IMR-90 (cell line): ENCODE measurements around the gene HIRA. TPM values are rescaled to one million over a fixed set of nuclear protein-coding genes. Genes with fewer than 3 reads are reported as not detected.
"Not testable (repeated sequence)": the region's sequence is repeated elsewhere in the genome, so short reads cannot be mapped to it uniquely, and the experiment has no call there.

Experiments
- ATAC-seq: fragments of 200-7000 bp; cut with Tn5 transposase; 2 replicates; pipeline ENCODE4 v1.9.1; 2020; ENCODE audit warnings: low read depth, mild to moderate bottlenecking, moderate library complexity
- BruUV-seq: library from RNA; stranded (reverse); fragments of 400-500 nt; replicated peaks from 2 replicates; lab custom pipeline; 2021; lab: Mats Ljungman, UMichigan
- CTCF ChIA-PET: fragments of 300-600 bp; formaldehyde crosslinking; extraction: SDS; loops from one replicate; lab custom pipeline; 2021; ENCODE audit warnings: antibody characterized with exemption; lab: Yijun Ruan, JAX
- POLR2A ChIA-PET: fragments of 300-600 bp; sonication (Branson Sonifier 250); formaldehyde crosslinking; loops from one replicate; lab custom pipeline; 2022; ENCODE audit warnings: antibody characterized with exemption; ENCODE audit not compliant: unreplicated experiment; lab: Charles Lee
- DNase-seq: peaks from one replicate; pipeline ENCODE4 v3.0.0; 2013
- H2AFZ ChIP-seq: replicated peaks from 2 replicates; pipeline ENCODE3; 2013; ENCODE audit warnings: low read length, mild to moderate bottlenecking; ENCODE audit not compliant: poor library complexity
- H2AK5ac ChIP-seq: 2 replicates; pipeline ENCODE4 v1.6.1; 2013; ENCODE audit warnings: low read depth, low read length, inconsistent platforms
- H2AK9ac ChIP-seq: replicated peaks from 2 replicates; pipeline ENCODE3; 2013; ENCODE audit warnings: mild to moderate bottlenecking, low read depth, low read length, moderate library complexity; ENCODE audit not compliant: poor library complexity
- H2BK120ac ChIP-seq: 2 replicates; pipeline ENCODE4 v1.6.1; 2013; ENCODE audit warnings: low read depth, low read length, inconsistent platforms
- H2BK15ac ChIP-seq: 3 replicates; pipeline ENCODE4 v1.6.1; 2013; ENCODE audit warnings: low read depth, low read length, inconsistent platforms
- H2BK20ac ChIP-seq: 2 replicates; pipeline ENCODE4 v1.6.1; 2013; ENCODE audit warnings: low read depth, mild to moderate bottlenecking, inconsistent platforms, low read length, moderate library complexity
- H2BK5ac ChIP-seq: 2 replicates; pipeline ENCODE4 v1.6.1; 2013; ENCODE audit warnings: mild to moderate bottlenecking, low read depth, low read length, inconsistent platforms; ENCODE audit not compliant: poor library complexity, severe bottlenecking
- H3K14ac ChIP-seq: replicated peaks from 2 replicates; pipeline ENCODE4 v1.6.1; 2013; ENCODE audit warnings: low read depth, low read length, inconsistent platforms
- H3K18ac ChIP-seq: 2 replicates; pipeline ENCODE4 v1.6.1; 2013; ENCODE audit warnings: low read depth, low read length, control low read depth
- H3K23ac ChIP-seq: 2 replicates; pipeline ENCODE4 v1.6.1; 2013; ENCODE audit warnings: low read depth, low read length, inconsistent platforms
- H3K27ac ChIP-seq: 2 replicates; pipeline ENCODE4 v1.5.1; 2013; ENCODE audit warnings: mild to moderate bottlenecking, control low read depth, low read length; ENCODE audit not compliant: insufficient read depth
- H3K27me3 ChIP-seq: 2 replicates; pipeline ENCODE4 v1.6.1; 2013; ENCODE audit warnings: low read length; ENCODE audit not compliant: control insufficient read depth, insufficient read depth
- H3K36me3 ChIP-seq: 2 replicates; pipeline ENCODE4 v1.6.1; 2013; ENCODE audit warnings: low read length, mixed read lengths; ENCODE audit not compliant: control insufficient read depth, insufficient read depth
- H3K4ac ChIP-seq: 2 replicates; pipeline ENCODE4 v1.6.1; 2013; ENCODE audit warnings: low read depth, low read length, inconsistent platforms
- H3K4me1 ChIP-seq: 2 replicates; pipeline ENCODE4 v1.6.1; 2013; ENCODE audit warnings: low read length, mixed read lengths; ENCODE audit not compliant: control insufficient read depth, insufficient read depth
- H3K4me2 ChIP-seq: 2 replicates; pipeline ENCODE4 v1.6.1; 2013; ENCODE audit warnings: low read depth, mild to moderate bottlenecking, control low read depth, low read length, moderate library complexity
- H3K4me3 ChIP-seq: 2 replicates; pipeline ENCODE4 v1.5.1; 2013; ENCODE audit warnings: low read depth, mild to moderate bottlenecking, control low read depth, low read length, moderate library complexity; ENCODE audit not compliant: insufficient read depth
- H3K56ac ChIP-seq: 2 replicates; pipeline ENCODE4 v1.6.1; 2013; ENCODE audit warnings: low read length, inconsistent platforms; ENCODE audit not compliant: insufficient read depth; ENCODE audit errors: extremely low read depth
- H3K79me1 ChIP-seq, 2 experiments: 2 replicates each; pipeline ENCODE4 v1.6.1; 2013; ENCODE audit warnings: low read length in 2 of 2, inconsistent platforms in 1 of 2, low read depth in 1 of 2
- H3K9ac ChIP-seq: 2 replicates; pipeline ENCODE4 v1.6.1; 2013; ENCODE audit warnings: low read depth, low read length, control low read depth
- H3K9me1 ChIP-seq: 2 replicates; pipeline ENCODE4 v1.6.1; 2013; ENCODE audit warnings: low read length, inconsistent platforms; ENCODE audit not compliant: insufficient read depth
- H3K9me3 ChIP-seq: 2 replicates; pipeline ENCODE4 v1.6.1; 2013; ENCODE audit warnings: low read length; ENCODE audit not compliant: control insufficient read depth, insufficient read depth
- H4K20me1 ChIP-seq: 2 replicates; pipeline ENCODE4 v1.6.1; 2013; ENCODE audit warnings: low read length, inconsistent platforms; ENCODE audit not compliant: insufficient read depth
- H4K5ac ChIP-seq: 2 replicates; pipeline ENCODE4 v1.6.1; 2013; ENCODE audit warnings: mild to moderate bottlenecking, low read depth, low read length, control low read depth
- H4K8ac ChIP-seq, 2 experiments: 2 replicates each; pipeline ENCODE4 v1.6.1; 2013; ENCODE audit warnings: low read depth in 2 of 2, low read length in 2 of 2, control low read depth in 1 of 2, inconsistent platforms in 1 of 2
- H4K91ac ChIP-seq: 2 replicates; pipeline ENCODE4 v1.6.1; 2013; ENCODE audit warnings: low read depth, low read length, inconsistent platforms; ENCODE audit not compliant: insufficient read depth
- BHLHE40 ChIP-seq: fragments of 150-350 bp; IDR thresholded peaks from 2 replicates; pipeline ENCODE4 v1.6.1; 2016; ENCODE audit warnings: mild to moderate bottlenecking, low read depth, low read length
- CHD1 ChIP-seq: IDR thresholded peaks from 2 replicates; pipeline ENCODE4 v1.6.1; 2012; ENCODE audit warnings: low read depth, low read length, improper control_type of control experiment
- MAZ ChIP-seq: IDR thresholded peaks from 2 replicates; pipeline ENCODE4 v1.6.1; 2012; ENCODE audit warnings: low read depth, mild to moderate bottlenecking, low read length, improper control_type of control experiment, moderate library complexity, borderline replicate concordance
- POLR2A ChIP-seq: IDR thresholded peaks from 2 replicates; pipeline ENCODE4 v1.6.1; 2012; ENCODE audit warnings: mild to moderate bottlenecking, low read depth, low read length
- RAD21 ChIP-seq: IDR thresholded peaks from 2 replicates; pipeline ENCODE4 v1.6.1; 2012; ENCODE audit warnings: low read length, improper control_type of control experiment
- SMC3 ChIP-seq: fragments of 150-350 bp; IDR thresholded peaks from 2 replicates; pipeline ENCODE4 v1.6.1; 2016; ENCODE audit warnings: low read depth, mild to moderate bottlenecking, antibody characterized with exemption, low read length, moderate library complexity
- WGBS, 2 experiments: methylation state at CpG; one replicate each; pipeline versions ENCODE4 v1.1.5 to v1.1.7; 2013; ENCODE audit warnings: missing lambda C conversion rate in 2 of 2; ENCODE audit not compliant: insufficient read length in 1 of 2; ENCODE audit errors: extremely low coverage in 2 of 2; 5-methylcytosine and 5-hydroxymethylcytosine counted together
- dilution Hi-C: fragments of 300-500 bp; cut with HindIII; formaldehyde crosslinking; loops from one replicate; pipeline ENCODE4 v1.14.3; 2018; ENCODE audit warnings: low sequenced_read_pairs; ENCODE audit not compliant: unreplicated experiment
- in situ Hi-C: fragments of 300-500 bp; cut with MboI; formaldehyde crosslinking; loops from 3 replicates; pipeline ENCODE4 v1.14.3; 2019; ENCODE audit warnings: low sequenced_read_pairs, inconsistent platforms, mixed read lengths
- intact Hi-C: fragments of 100-400 bp; cut with micrococcal nuclease; formaldehyde crosslinking; loops from 2 replicates; pipeline ENCODE4 v1.10.0; 2022
- polyA plus RNA-seq, 3 experiments: library from polyadenylated mRNA; depleted of rRNA; stranded (reverse); fragments of >200 nt; gene quantifications; 2 replicates each; pipeline ENCODE4 v1.2.3, GENCODE V29; 2012; ENCODE audit warnings: low replicate concordance in 1 of 3
- total RNA-seq: library from RNA; depleted of rRNA; stranded (reverse); fragments of >200 nt; gene quantifications from 2 replicates; pipeline ENCODE4 v1.2.3, GENCODE V29; 2012
- TF ChIP-seq, protein P1 (sequence below): fragments of 150-350 bp; IDR thresholded peaks from 2 replicates; pipeline ENCODE4 v1.6.1; 2017; ENCODE audit warnings: mild to moderate bottlenecking, antibody characterized with exemption, low read length, low read depth

The HIRA gene
- total and polyA plus RNA-seq, 2 of the 4 experiments (the other 2 are of a cell fraction), result 14.5 to 24.2 TPM

DNA sequence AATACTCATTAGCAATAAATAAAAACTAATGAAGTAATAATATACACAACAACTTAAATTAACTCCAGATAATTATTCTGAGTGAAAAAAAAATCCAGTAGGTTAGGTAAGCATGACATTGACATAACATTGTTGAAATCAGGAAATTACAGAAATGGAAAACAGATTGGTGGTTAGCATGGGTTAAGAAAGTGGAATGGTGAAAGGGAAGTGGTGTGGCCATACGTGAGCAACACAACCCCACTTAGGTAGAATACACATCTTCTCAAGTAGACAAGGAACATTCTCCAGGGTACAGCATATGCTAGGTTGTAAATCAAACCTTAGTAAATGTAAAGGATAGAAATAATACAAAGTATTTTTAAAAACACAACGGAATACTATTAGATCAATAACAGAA is 109.8 kb downstream of the HIRA start:
- in situ Hi-C loops, result no loop called here

DNA sequence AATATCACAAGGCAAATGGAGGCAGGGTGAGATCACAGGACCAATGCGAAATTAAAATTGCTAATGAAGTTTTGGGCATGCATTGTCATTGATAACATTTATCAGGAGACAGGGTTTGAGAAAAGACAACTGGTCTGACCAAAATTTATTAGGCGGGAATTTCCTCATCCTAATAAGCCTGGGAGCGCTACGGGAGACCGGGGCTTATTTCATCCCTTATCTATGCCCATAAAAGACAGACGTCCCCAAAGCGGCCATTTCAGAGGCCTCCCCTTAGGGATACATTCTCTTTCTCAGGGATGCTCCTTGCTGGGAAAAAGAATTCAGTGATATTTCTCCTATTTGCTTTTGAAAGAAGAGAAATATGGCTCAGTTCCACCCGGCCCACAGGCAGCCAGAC is 111.4 kb downstream of the HIRA start:
- ATAC-seq, H3K9ac ChIP-seq, H4K20me1 ChIP-seq, H3K4me1 ChIP-seq, H2AK5ac ChIP-seq, H4K8ac ChIP-seq, CTCF ChIA-PET, H3K4me3 ChIP-seq, in situ Hi-C loops, H3K14ac ChIP-seq, H3K23ac ChIP-seq, dilution Hi-C loops, H4K91ac ChIP-seq, H2BK15ac ChIP-seq, H4K5ac ChIP-seq, BruUV-seq, H3K36me3 ChIP-seq, H2AFZ ChIP-seq, H3K27me3 ChIP-seq, H3K27ac ChIP-seq, H3K9me1 ChIP-seq, POLR2A ChIA-PET, H2BK20ac ChIP-seq, H3K79me1 ChIP-seq, H3K4ac ChIP-seq, H2BK5ac ChIP-seq, H3K4me2 ChIP-seq, DNase-seq, H2AK9ac ChIP-seq, H3K56ac ChIP-seq, H2BK120ac ChIP-seq, intact Hi-C loops, H3K18ac ChIP-seq: not testable (repeated sequence)
- H3K9me3 ChIP-seq, result peaks cover 14% of the 10 kb centered on the region
- WGBS, 2 experiments, result no CpG with 5 or more reads among the region's 8 CpGs

More for the DNA sequence above, 109.8 kb downstream of the HIRA start:
- Histone ChIP-seq H3K56ac (no peak overlapping the region), H2BK5ac (no peak overlapping the region), H4K8ac (no peak overlapping the region), H3K4me3 (no peak overlapping the region), H3K79me1 (no peaks in the 10 kb centered on the region), H3K4me1 (no peaks in the 10 kb centered on the region), H2AK9ac (no peak overlapping the region), H3K9me1 (no peaks in the 10 kb centered on the region), H4K91ac (no peak overlapping the region), H2BK120ac (no peak overlapping the region), H3K9ac (no peak overlapping the region), H3K4ac (no peak overlapping the region), H2BK20ac (no peak overlapping the region), H3K27ac (no peak overlapping the region), H2AFZ (no peak overlapping the region), H3K14ac (no peak overlapping the region), H3K27me3 (no peaks in the 10 kb centered on the region), H3K18ac (no peak overlapping the region), H3K23ac (no peak overlapping the region), H2AK5ac (no peak overlapping the region), H3K9me3 (peaks cover 7% of the 10 kb centered on the region; the same call in 1 of the 2 replicates), H3K4me2 (no peak overlapping the region), H3K36me3 (no peaks in the 10 kb centered on the region), H4K20me1 (no peaks in the 10 kb centered on the region), H2BK15ac (no peak overlapping the region), H4K5ac (no peak overlapping the region)
- CTCF ChIA-PET, result no interaction called here
- DNase-seq (no peak), ATAC-seq (no peak)
- WGBS, 2 experiments, result no CpG with 5 or more reads among the region's 2 CpGs
- intact Hi-C loops, result no loop called here
- TF ChIP-seq POLR2A (no peak), BHLHE40 (no peak), SMC3 (no peak), CHD1 (no peak), MAZ (no peak), RAD21 (no peak)
- TF ChIP-seq, protein P1, sequence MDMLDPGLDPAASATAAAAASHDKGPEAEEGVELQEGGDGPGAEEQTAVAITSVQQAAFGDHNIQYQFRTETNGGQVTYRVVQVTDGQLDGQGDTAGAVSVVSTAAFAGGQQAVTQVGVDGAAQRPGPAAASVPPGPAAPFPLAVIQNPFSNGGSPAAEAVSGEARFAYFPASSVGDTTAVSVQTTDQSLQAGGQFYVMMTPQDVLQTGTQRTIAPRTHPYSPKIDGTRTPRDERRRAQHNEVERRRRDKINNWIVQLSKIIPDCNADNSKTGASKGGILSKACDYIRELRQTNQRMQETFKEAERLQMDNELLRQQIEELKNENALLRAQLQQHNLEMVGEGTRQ, result no peak
- POLR2A ChIA-PET, result no interaction called here
- no TSS peak for BruUV-seq
- dilution Hi-C loops, result no loop called here
